OCI-LY1 (cell line): Measurements from ENCODE around the gene KRTAP2-1.
"Not testable (repeated sequence)": the region's sequence is repeated elsewhere in the genome, so short reads cannot be mapped to it uniquely, and the experiment has no call there.

Experiments used
- CTCF ChIP-seq: fragments of 200-600 bp; sonication (generic), shearing (Covaris generic); IDR thresholded peaks from 2 replicates; pipeline ENCODE4 v1.5.1; 2017; ENCODE audit warnings: mild to moderate bottlenecking, antibody characterized with exemption, low read length, moderate library complexity, mixed read lengths
- EZH2 ChIP-seq: fragments of 200-600 bp; sonication (generic), shearing (Covaris generic); IDR thresholded peaks from 2 replicates; pipeline ENCODE4 v1.8.0; 2017; ENCODE audit warnings: borderline replicate concordance, mixed run types, mild to moderate bottlenecking, antibody characterized with exemption, low read length, moderate library complexity, mixed read lengths

- TF ChIP-seq CTCF, EZH2: not testable (repeated sequence)
Observed at GRCh38 chr17:41034346-41034935, 12.7 kb downstream of the KRTAP2-1 start, which contains the start of gene KRTAP1-3.
